ENCODE measurements around the gene SEL1L. TPM values are rescaled to one million over a fixed set of nuclear protein-coding genes. Genes with fewer than 3 reads are reported as not detected.

SEL1L gene
- total and polyA plus RNA-seq, 2 experiments from 2014 or later: 20.6 to 22.6 TPM

DNA sequence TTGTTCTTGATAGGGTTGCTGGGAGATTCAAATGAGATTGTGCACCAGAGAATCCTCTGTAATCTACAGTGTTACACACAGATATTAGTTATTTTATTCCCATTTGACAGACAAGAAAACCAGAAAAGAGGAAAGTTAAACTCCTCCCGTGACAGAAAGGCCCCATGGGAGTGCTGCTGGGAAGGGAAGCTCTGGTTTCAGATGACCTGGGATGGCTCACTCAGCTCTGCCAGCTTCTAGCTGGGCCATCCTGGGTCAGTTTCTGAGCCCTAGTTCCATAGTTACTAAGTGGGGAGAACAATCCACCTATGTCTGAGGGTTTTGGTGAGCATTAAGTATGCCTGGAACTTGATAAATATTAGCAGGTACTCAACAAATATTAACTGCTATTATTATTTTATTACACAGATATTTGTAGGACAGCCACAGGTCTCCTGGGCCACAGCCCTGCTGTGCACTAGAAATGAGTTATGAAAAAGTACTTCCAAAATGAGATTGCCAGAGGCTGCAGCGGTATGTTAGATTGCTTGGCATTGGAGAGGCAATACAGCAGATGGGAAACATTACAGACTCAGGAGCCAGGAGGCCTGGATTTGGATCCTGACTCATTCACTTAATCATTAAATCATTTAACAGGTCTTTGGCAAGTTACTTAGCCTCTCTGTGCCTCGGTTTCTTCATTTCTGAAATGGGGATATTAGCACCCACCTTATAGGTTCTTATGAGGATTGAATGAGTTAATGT lies 86.5 kb downstream of the SEL1L start:
- Histone ChIP-seq H2AFZ (peak overlapping the region; percentile 69; the same call in 1 of the 2 replicates), H3K27ac (ENCODE audit: low read depth) (no peak overlapping the region), H3F3A (replicated peaks; ENCODE audit: low read depth) (no peaks in the 10 kb centered on the region), H3K36me3 (ENCODE audit: insufficient read depth) (no peaks in the 10 kb centered on the region), H3K4me1 (ENCODE audit: insufficient read depth) (peaks cover 15% of the 10 kb centered on the region; the same call in 1 of the 2 replicates), H4K20me1 (replicated peaks; ENCODE audit: insufficient read depth) (no peaks in the 10 kb centered on the region), H3K27me3 (ENCODE audit: insufficient read depth) (no peaks in the 10 kb centered on the region), H3K79me2 (replicated peaks; ENCODE audit: insufficient read depth) (no peaks in the 10 kb centered on the region), H3K4me3 (no peak overlapping the region), H3K4me2 (no peak overlapping the region), H3K9me2 (ENCODE audit: insufficient read depth) (0 out of 2 replicates have a peak, but pooled peaks cover 3% of the 10 kb centered on the region)
- DNase-seq (ENCODE audit: low spot score) (no peak), ATAC-seq (no peak)
- H3K36me3 Mint-ChIP-seq (ENCODE audit: low read depth): no peaks in the 10 kb centered on the region
- TF ChIP-seq JUNB (IDR thresholded peaks at IDR 0.05; ENCODE audit: unreplicated experiment) (no peak), POLR2AphosphoS5 (IDR thresholded peaks at IDR 0.05; ENCODE audit: low read depth) (no peak), ZNF114 (CRISPR knock-in tag; IDR thresholded peaks at IDR 0.05) (no peak), EZH2 (IDR thresholded peaks at IDR 0.05; ENCODE audit: low read depth, unreplicated experiment) (no peak), CREB1 (CRISPR knock-in tag; IDR thresholded peaks at IDR 0.05; ENCODE audit: low read depth) (no peak), ZNF331 (CRISPR knock-in tag; IDR thresholded peaks at IDR 0.05; ENCODE audit: low read depth) (no peak), EZH2phosphoT487 (IDR thresholded peaks at IDR 0.05; ENCODE audit: unreplicated experiment) (no peak), STAT1 (IDR thresholded peaks at IDR 0.05; ENCODE audit: unreplicated experiment) (no peak), NANOG (IDR thresholded peaks at IDR 0.05; ENCODE audit: borderline replicate concordance) (no peak)
- TF ChIP-seq, protein P1, sequence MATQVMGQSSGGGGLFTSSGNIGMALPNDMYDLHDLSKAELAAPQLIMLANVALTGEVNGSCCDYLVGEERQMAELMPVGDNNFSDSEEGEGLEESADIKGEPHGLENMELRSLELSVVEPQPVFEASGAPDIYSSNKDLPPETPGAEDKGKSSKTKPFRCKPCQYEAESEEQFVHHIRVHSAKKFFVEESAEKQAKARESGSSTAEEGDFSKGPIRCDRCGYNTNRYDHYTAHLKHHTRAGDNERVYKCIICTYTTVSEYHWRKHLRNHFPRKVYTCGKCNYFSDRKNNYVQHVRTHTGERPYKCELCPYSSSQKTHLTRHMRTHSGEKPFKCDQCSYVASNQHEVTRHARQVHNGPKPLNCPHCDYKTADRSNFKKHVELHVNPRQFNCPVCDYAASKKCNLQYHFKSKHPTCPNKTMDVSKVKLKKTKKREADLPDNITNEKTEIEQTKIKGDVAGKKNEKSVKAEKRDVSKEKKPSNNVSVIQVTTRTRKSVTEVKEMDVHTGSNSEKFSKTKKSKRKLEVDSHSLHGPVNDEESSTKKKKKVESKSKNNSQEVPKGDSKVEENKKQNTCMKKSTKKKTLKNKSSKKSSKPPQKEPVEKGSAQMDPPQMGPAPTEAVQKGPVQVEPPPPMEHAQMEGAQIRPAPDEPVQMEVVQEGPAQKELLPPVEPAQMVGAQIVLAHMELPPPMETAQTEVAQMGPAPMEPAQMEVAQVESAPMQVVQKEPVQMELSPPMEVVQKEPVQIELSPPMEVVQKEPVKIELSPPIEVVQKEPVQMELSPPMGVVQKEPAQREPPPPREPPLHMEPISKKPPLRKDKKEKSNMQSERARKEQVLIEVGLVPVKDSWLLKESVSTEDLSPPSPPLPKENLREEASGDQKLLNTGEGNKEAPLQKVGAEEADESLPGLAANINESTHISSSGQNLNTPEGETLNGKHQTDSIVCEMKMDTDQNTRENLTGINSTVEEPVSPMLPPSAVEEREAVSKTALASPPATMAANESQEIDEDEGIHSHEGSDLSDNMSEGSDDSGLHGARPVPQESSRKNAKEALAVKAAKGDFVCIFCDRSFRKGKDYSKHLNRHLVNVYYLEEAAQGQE (IDR thresholded peaks at IDR 0.05; ENCODE audit: unreplicated experiment): no peak
- TF ChIP-seq, protein P2, sequence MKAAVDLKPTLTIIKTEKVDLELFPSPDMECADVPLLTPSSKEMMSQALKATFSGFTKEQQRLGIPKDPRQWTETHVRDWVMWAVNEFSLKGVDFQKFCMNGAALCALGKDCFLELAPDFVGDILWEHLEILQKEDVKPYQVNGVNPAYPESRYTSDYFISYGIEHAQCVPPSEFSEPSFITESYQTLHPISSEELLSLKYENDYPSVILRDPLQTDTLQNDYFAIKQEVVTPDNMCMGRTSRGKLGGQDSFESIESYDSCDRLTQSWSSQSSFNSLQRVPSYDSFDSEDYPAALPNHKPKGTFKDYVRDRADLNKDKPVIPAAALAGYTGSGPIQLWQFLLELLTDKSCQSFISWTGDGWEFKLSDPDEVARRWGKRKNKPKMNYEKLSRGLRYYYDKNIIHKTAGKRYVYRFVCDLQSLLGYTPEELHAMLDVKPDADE (IDR thresholded peaks at IDR 0.05): no peak
- TF ChIP-seq, protein P3, sequence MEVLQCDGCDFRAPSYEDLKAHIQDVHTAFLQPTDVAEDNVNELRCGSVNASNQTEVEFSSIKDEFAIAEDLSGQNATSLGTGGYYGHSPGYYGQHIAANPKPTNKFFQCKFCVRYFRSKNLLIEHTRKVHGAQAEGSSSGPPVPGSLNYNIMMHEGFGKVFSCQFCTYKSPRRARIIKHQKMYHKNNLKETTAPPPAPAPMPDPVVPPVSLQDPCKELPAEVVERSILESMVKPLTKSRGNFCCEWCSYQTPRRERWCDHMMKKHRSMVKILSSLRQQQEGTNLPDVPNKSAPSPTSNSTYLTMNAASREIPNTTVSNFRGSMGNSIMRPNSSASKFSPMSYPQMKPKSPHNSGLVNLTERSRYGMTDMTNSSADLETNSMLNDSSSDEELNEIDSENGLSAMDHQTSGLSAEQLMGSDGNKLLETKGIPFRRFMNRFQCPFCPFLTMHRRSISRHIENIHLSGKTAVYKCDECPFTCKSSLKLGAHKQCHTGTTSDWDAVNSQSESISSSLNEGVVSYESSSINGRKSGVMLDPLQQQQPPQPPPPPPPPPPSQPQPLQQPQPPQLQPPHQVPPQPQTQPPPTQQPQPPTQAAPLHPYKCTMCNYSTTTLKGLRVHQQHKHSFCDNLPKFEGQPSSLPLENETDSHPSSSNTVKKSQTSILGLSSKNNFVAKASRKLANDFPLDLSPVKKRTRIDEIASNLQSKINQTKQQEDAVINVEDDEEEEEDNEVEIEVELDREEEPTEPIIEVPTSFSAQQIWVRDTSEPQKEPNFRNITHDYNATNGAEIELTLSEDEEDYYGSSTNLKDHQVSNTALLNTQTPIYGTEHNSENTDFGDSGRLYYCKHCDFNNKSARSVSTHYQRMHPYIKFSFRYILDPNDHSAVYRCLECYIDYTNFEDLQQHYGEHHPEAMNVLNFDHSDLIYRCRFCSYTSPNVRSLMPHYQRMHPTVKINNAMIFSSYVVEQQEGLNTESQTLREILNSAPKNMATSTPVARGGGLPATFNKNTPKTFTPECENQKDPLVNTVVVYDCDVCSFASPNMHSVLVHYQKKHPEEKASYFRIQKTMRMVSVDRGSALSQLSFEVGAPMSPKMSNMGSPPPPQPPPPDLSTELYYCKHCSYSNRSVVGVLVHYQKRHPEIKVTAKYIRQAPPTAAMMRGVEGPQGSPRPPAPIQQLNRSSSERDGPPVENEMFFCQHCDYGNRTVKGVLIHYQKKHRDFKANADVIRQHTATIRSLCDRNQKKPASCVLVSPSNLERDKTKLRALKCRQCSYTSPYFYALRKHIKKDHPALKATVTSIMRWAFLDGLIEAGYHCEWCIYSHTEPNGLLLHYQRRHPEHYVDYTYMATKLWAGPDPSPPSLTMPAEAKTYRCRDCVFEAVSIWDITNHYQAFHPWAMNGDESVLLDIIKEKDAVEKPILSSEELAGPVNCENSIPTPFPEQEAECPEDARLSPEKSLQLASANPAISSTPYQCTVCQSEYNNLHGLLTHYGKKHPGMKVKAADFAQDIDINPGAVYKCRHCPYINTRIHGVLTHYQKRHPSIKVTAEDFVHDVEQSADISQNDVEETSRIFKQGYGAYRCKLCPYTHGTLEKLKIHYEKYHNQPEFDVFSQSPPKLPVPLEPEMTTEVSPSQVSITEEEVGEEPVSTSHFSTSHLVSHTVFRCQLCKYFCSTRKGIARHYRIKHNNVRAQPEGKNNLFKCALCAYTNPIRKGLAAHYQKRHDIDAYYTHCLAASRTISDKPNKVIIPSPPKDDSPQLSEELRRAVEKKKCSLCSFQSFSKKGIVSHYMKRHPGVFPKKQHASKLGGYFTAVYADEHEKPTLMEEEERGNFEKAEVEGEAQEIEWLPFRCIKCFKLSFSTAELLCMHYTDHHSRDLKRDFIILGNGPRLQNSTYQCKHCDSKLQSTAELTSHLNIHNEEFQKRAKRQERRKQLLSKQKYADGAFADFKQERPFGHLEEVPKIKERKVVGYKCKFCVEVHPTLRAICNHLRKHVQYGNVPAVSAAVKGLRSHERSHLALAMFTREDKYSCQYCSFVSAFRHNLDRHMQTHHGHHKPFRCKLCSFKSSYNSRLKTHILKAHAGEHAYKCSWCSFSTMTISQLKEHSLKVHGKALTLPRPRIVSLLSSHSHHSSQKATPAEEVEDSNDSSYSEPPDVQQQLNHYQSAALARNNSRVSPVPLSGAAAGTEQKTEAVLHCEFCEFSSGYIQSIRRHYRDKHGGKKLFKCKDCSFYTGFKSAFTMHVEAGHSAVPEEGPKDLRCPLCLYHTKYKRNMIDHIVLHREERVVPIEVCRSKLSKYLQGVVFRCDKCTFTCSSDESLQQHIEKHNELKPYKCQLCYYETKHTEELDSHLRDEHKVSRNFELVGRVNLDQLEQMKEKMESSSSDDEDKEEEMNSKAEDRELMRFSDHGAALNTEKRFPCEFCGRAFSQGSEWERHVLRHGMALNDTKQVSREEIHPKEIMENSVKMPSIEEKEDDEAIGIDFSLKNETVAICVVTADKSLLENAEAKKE (CRISPR knock-in tag; IDR thresholded peaks at IDR 0.05): no peak
- TF ChIP-seq, protein P4, sequence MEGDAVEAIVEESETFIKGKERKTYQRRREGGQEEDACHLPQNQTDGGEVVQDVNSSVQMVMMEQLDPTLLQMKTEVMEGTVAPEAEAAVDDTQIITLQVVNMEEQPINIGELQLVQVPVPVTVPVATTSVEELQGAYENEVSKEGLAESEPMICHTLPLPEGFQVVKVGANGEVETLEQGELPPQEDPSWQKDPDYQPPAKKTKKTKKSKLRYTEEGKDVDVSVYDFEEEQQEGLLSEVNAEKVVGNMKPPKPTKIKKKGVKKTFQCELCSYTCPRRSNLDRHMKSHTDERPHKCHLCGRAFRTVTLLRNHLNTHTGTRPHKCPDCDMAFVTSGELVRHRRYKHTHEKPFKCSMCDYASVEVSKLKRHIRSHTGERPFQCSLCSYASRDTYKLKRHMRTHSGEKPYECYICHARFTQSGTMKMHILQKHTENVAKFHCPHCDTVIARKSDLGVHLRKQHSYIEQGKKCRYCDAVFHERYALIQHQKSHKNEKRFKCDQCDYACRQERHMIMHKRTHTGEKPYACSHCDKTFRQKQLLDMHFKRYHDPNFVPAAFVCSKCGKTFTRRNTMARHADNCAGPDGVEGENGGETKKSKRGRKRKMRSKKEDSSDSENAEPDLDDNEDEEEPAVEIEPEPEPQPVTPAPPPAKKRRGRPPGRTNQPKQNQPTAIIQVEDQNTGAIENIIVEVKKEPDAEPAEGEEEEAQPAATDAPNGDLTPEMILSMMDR (conservative IDR thresholded peaks at IDR 0.05; ENCODE audit: low read depth in 2 of 2): no peak
- peaks cover 6% of the 10 kb centered on the region for H3K27me3 Mint-ChIP-seq (ENCODE audit: insufficient read depth, low read depth, poor library complexity)
- no peak overlapping the region for H3K27ac Mint-ChIP-seq
- peaks cover 4% of the 10 kb centered on the region; the same call in 2 of the 3 replicates for H3K9me3 Mint-ChIP-seq
- peaks cover 22% of the 10 kb centered on the region for H3K4me1 Mint-ChIP-seq
- H3K4me3 Mint-ChIP-seq: no peak overlapping the region
